ENCODE data around the gene ZBTB42. TPM values are rescaled to one million over a fixed set of nuclear protein-coding genes. Genes with fewer than 3 reads are reported as not detected.
A peak's percentile ranks its signal among the peaks of the same experiment; 100 is the strongest.
"Not testable (repeated sequence)": the region's sequence is repeated elsewhere in the genome, so short reads cannot be mapped to it uniquely, and the experiment has no call there.

Gene ZBTB42
- total RNA-seq, 4 donors from 2014 or later: 3.0 to 8.0 (median 6.3) TPM

GRCh38 chr14:104826189-104826860 lies 25.4 kb downstream of the ZBTB42 start:
- TF ChIP-seq CTCF (IDR thresholded peaks at IDR 0.05): peak in 2 of 3 donors; percentile 57 to 81
- ATAC-seq (ENCODE audit: low FRiP score) (peak; percentile 91), DNase-seq (ENCODE audit: low spot score) (peak; percentile 90)

DNA sequence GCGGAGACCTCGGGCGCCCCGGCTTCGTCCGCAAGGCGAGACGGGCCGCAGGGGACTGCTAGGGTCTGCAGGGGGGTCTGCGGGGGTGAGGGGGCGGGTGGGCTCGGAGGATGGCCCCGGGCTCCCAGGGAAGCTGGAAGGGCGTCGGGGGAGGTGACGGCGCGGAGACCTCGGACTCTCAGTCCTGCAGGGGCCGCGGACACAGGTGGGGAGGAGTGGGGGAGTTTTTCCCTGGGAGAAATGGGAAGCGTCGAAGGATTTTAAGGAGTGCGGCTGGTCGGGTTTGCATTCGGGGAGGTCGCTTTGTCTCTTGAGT lies 25.9 kb downstream of the ZBTB42 start:
- ATAC-seq (ENCODE audit: low FRiP score) (no peak), DNase-seq (ENCODE audit: low spot score) (no peak)
- TF ChIP-seq CTCF (IDR thresholded peaks at IDR 0.05): no peak

DNA sequence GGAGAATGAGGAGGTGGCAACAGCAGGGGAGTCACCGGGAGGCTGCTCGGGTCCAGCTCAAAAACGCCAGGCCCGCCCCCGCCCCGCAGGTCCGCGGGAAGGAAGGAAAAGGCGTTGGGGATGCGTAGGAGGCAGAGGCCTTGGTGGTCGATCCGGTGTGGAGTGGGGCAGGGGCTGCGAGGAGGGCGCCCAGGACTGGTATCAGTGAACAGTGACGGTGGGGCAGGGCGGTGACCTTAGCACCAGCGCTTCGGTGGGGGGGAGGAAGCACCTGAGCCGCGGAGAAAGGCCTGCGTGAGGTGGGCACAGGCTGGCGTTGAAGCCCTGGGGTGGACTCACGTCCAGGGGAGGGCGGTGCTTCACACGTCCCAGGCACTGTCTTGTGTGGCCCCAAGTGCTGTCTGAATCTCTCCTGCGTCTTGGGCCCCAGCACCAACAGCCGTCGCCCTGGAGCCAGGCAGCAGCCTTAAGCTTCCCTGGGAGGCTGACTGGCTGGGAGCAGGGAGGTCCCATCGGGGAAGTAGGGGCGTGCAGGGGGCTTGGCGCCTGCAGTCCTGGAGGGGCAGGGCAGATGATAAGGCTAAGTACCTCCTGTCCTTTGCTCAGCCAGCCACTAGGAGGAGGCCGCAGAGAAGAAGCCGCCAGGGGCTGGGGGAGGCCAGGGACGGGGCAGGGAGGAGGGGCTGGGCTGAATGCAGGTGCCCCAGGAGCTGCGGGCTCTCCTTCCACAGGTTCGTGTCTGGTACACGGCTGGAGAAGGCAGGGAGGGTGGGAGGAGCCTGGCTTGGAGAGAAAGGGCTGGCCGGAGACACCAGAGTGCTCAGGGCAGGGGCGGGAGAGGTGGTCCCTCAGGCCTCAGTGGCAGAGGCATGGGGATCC lies 26.5 kb downstream of the ZBTB42 start:
- DNase-seq (ENCODE audit: low spot score) (no peak), ATAC-seq (ENCODE audit: low FRiP score) (peak; percentile 57)
- TF ChIP-seq CTCF (IDR thresholded peaks at IDR 0.05): no peak

GRCh38 chr14:104830781-104831180 lies 29.9 kb downstream of the ZBTB42 start:
- TF ChIP-seq CTCF (IDR thresholded peaks at IDR 0.05): no peak
- no peak for ATAC-seq (ENCODE audit: low FRiP score)
- DNase-seq (ENCODE audit: low spot score): no peak

DNA sequence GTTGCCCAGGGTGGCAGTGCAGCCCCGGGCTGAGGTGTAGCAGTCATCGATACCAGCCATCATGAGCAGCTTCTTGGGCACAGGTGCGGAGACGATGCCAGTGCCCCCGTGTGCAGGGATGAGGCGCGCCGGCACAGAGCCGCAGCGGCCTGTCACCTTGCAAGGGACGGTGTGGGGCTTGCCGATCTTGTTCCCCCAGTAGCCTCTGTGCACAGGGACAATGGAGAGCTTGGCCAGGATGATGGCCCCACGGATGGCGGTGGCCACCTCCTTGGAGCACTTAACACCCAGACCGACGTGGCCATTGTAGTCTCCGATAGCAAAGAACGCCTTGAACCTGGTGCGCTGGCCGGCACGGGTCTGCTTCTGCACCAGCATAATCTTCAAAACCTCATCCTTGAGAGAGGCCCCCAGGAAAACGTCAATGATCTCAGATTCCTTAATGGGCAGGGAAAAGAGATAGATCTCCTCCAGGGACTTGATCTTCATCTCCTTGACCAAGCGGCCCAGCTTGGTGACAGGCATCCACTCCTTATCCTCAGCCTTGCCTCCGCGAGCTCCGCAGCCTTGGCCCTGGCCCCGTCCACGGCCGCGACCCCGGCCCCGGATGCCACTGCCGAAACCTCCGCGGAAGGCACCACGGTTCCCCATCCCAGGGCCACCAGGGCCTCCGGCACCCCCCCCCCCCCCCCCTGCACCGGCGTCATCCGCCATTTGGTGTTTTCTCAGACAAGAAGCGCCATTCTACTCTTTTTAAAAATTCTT lies 35.5 kb downstream of the ZBTB42 start:
- not testable (repeated sequence) for DNase-seq (ENCODE audit: low spot score)

DNA sequence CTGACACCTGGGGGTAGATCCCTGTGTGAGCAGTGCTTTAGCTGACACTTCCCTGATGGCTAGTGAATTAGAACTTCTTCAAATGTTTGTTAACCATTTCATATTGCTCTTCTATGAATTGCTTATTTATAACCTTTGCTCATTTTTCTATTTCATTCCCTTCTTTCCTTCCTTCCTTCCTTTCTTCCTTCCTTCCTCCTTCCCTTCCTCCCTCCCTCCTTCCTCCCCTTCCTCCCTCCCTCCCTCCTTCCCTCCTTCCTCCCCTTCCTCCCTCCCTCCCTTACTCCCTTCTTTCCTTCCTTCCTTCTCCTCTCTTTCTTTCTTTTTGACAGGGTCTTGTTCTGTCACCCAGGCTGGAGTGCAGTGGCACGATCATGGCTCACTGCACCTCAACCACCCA lies 40.8 kb downstream of the ZBTB42 start:
- ATAC-seq (ENCODE audit: low FRiP score) (no peak), DNase-seq (ENCODE audit: low spot score) (no peak)
- TF ChIP-seq CTCF (IDR thresholded peaks at IDR 0.05): no peak

More for the DNA sequence above, 35.5 kb downstream of the ZBTB42 start:
- ATAC-seq (ENCODE audit: low FRiP score): not testable (repeated sequence)

GRCh38 chr14:104843006-104843405 lies 42.1 kb downstream of the ZBTB42 start:
- TF ChIP-seq CTCF (IDR thresholded peaks at IDR 0.05): no peak
- ATAC-seq (ENCODE audit: low FRiP score) (no peak), DNase-seq (ENCODE audit: low spot score) (no peak)

All from omental fat pad (tissue), 4 donors.